CD4-positive, alpha-beta T cell treated with Interleukin-15 for 4 hours (primary cell): ENCODE results near the gene FKBP11.

Experiments used
- DNase-seq: peaks from one replicate; pipeline ENCODE4 v3.0.0-alpha.2; 2020; ENCODE audit warnings: low spot score

FKBP11 gene

DNA sequence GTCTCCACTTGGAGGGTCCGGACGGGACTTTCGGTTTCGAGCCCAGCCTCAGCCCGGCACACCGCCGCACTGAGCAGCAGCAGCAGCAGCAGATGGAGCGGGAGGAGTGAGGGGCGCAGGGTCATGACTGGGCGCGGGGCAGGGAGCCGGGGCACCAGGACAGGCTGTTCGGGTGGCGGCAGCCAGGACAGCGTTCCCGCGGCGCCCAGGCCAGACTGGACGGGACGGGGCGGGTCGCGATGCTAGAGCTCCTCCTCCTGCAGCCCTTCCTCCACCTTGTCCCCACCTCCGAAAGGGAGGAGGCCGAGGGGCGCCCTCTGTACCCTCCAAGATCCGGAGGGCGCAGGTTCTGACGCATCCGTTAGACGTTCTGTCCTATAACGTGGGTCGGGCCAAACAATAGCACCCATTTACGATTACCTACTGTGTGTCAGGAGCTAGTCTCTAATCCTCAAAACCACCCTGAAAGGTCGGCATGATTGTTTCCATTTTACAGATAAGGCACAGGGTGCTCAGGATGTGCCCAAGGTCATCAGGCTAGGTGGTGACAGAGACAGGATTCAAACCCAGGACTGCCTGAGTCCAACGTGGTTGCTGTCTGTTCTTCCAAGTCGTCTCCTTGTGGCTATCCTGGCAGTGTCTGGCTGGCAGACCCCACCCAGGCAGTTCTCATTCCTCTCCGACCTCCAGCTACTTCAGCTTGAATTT, at the start of gene FKBP11:
FKBP11 (minus strand) TSS at position 189 of the 708 bp plus-strand sequence; CDS start at position 125, 64 bp downstream.
- DNase-seq = peak; percentile 73

DNA sequence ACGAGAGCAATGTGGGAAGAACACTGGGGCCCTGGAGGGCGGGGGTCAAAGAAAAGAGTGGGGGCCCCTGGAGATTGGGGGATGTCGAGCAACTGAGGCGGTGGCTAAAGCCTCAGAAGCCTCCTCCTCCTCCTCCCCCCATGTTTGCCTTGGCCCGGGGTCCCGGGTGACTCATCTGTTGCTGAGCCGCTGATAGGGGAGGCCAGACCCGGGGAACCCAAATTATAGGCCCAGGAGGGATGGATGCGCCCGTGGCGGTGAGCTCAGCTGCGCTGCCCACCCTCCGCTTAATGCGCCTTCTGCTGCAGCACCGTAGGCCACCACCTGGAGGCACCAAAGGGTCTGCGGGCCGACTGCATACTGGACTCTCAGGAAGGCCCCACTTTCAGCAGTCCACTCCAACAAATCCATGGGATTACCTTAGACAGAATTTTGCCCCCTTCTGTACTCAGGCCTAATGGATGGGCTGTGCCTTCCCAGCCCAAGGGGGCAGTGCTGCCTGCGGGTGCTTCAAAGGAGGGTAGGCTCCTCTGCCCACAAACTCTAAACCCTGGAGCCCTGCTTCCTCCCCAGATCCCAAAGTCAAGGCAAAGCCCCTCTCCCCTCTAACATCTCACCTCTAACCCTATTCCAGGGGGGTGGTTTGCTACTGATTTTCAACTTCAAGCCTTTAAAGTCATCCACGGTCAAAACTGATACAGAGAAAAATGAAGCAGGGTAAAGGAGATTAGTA, 48.8 kb upstream of the FKBP11 start:
- DNase-seq = no peak

DNA sequence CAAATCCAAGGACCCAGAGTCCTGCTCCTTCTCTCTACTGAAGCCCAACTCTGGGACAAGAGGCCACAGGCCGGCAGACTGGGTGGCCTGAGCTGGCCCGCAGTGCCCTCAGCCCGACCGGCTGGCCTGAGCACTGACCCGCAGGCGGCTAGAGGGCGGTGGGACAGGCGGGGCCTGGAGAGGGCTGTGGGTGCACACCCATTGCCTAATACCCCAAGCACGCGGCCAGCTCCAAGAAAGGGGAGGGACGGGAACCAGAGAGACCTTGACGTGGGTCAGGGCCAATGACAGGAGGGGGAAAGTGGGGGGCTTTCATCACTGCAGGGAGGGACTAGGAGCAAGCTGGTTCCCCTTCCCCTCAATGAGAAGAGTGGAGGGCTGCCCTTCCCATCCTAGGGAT, 48.2 kb upstream of the FKBP11 start:
- DNase-seq = no peak

DNA sequence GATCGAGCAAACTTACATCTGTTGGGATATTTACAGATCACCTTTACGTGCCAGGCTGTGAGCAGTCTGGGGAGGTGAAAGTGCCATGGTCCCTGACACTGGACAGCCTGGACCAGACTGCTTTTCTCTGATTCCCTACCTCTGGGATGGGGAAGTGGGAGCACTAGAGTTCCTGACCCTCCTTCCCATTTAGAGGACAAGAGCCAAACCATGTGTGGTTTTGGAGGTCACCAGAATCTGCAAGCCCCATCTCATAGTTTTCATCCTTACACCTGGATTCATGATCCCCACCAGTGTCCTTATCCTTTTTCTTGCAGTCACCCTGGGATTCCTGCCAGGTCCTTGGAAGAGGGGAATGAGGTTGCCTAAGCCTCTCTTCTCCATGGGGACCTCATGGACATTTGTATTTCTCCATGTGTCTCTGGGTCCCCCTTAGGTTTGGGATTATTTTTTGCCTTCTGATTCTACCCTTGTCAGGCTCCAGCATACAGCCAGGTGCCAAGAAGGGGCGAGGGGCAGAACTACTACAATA, 47.7 kb upstream of the FKBP11 start:
- DNase-seq = no peak

DNA sequence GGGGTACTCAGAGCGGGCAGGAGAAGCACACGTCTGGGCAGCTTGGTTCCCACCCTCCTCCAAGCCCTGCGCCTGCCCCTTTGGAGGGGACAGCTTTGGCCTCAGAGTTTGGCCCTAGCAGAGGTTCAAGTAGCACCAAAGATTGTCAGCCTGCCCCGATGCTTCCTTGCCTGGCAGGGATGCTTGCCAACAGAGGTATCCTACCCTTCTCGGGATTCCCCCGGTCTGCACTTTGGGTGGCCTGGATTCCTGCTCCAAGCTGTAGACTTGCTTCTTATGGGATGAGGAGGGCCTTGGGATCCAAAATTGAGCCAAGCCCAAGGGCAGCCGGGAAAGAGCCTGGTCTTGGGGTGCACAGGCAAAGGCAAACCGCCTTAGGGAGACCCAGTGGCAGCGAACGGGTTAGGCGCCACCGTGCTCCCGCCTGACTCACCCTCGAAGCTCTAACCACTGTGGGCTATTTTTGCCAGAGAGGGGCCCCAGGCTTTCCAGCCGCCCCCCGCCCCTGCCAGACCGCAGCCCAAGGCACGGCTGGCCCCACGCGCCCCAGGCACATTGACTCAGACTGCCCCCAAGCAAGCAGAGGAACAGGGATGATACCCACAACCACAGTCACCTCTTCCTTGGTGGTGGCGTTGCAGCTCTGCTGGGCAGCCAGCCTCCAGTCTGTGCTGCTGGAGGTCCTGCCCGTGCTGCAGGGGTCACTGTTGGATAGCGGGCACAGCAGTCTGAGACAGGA, 47.1 kb upstream of the FKBP11 start:
- DNase-seq = no peak

DNA sequence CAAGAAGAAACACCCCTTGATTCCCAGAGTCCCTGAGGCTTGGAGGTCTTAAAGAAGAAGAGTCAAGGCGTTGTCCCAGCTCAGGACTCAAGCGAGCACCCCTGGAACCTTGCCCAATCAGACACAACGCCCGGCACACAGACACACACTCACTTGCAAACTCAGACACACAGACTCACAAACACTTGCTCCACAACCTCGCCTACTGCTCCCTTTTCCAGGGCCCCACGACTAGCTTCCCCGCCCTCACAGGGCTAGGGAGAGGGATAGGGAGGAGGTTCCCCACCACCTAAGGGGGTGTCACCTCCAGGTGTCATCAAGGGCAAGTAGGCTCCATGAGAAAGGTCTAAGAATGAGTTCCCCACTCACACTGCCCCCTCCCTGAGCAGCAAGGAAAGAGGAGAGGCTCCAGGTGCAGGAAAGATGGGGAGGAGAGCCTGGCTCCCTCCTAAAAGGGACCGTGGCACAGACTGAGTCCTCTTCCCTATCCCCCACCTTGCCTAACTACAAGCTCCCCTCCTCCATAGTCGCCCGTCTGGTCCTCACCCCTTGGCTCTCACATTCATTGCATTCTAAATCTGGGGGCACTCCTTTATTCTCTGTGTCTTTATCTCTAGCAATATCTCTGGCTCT, 45.5 kb upstream of the FKBP11 start:
- no peak for DNase-seq

DNA sequence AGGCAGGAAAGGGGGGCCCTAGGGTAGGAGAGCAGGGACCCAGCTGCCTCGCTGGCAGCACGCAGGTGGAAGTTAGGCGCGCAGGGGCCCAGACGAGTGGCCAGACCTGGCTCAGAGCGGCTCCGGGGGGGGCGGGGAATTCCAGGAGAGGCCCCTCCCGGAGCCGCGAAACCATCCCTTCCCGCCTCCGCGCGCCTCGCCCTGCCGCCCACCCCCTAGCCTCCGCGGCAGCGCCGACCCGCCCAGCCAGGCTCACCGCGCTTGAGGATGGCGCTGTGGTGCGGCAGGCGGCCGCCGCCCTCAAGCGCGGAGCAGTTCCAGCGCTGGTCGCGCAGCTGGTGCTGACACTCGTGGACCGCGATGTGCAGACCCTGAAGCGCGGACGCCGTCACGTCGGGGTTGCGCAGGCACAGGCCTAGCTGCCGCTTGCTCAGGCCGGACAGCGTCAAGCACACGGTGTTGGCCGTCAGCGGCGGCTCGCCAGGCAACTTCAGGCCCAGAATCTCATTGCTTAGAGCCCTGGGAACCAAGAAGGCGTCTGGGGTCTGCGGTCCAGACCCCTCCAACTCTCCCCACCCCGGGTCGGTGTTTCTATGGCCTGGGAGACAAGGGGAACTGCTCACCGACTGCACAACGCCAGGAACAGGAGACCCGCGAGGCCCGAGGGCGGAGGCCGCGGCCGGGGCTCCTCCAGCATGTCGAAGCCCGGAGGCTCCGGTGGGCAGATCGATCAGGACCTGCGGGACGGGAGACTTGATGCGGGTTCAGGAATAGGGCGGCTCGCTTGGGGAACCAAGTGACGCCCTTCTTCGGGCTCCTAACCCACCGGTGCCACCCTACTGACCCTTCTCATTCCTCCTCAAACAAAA, 44.8 kb upstream of the FKBP11 start:
- peak; percentile 28 for DNase-seq

DNA sequence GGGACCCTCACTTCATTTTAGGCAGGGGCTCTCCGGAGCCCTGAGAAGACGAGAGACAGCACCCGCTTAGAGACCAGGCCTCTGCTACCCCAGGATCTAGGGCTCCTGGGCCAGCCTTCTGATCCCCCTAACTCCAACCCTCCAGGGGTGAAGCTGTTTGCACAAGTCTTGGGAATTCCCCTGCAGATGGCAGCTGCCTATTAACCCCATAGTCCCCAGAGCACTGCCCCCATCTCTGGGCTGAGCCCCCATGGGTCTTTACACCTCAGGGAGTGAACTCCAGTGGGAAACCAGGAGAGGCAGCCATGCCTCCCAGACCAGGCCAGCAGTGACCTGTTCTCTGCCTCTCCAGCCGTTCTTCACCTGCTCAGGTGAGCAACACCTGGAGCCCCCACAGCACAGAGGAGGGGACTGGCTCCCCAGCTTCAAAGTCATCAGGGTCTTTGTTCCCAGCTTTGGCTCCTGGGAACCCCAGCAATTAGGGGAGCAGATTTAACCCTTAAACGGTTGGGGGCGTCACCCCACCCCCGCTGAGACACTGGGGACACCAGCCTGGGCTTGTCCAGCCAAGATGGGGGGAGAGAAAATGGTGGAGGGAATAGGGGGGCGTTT, 44.0 kb upstream of the FKBP11 start:
- no peak for DNase-seq

DNA sequence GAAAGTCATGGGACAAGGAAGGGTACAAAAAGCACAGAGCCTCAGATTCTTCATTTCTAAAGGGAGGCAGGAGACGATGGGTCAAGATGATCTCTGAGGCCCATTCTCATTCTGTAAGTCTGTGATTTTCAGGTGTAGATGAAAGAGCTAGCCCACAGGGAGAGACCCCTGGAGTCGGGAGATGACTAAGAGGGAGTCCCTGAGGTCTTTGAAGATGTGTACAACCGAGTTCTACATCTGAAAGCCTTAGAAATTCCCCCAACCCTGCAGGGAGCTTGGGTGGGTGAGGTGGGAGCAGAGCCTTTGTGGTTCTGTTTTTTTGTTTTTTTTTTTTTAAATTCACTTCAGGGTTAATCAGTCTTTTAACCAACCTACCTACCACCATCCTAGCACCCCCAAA, 43.2 kb upstream of the FKBP11 start:
- no peak for DNase-seq

DNA sequence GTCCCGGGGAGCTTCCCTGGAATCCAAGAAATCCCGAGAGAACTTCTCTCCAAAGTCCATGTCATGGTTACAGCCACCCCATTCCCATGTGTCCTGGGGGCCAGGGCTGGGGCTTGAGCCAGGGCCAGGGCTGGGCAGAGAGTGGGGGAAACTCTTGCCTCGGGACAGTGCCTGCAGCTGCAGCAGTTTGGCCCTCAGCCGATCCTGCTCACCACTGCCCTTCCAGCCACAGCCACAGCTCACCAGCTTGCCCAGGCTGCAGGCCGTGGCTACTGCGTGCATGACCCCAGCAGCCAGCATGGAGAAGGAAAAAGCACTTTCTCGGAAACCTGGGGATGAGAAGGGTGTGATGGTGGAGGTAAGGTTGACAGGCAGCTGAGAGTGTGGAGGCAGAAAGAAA, 42.7 kb upstream of the FKBP11 start:
- no peak for DNase-seq

DNA sequence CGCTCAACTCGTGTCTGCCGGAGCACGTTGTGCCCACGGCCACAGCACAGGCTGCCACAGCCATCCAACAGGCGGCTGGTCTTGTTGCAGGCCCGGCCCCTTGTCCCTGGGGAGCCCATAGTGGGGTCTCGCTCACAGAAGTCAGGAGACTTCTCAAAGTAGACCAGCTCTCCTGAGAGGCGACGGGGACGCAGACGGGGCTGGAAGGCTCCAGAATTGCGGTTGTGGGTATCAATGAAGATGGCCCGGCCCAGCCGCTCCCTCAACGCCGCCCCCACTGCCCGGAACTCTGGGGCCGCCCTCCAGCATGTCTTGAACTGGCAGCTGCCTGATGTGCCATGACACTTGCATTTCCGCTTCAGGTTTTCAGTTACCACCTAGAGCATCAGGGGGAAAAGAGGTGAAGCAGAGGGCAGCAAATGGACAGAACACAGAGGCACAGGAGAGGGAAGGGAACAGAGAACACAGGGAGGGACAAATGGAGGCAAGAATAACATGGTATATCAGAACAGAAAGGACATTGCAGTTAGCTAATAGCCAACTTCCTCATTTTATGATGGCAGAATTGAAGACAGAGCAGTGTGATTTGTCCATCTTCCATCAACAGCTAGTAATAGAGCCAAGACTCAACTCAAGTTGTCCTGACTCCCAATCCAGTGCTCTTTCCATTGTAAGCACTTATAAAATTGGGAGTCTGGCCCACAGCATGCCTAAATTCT, 41.0 kb upstream of the FKBP11 start:
- DNase-seq = no peak

DNA sequence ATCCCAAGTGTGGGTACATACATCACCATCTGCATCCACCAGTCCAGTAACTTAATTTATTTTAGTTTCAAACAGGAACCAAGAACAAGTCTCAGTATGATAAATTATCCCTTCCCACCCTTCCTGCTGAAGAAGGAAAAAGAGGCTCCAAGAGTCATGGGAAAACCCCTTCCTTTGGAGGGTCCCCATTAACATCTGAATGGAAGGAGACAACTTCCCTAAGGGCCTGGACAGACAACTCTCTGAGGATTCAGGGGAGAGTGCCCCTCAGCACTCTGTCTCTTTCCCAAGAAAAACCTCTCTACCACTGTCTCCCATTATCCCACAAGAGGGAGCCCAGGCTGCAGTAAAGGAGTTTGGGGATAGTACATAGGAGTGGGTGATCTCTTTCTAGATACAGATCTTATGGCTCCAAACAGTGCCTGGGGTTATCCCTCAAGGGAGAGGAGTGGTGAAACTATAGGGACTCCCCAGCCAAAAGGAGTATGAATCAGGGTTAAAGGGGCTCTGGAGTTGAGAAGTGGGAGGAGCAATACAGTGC, 40.1 kb upstream of the FKBP11 start:
- no peak for DNase-seq

DNA sequence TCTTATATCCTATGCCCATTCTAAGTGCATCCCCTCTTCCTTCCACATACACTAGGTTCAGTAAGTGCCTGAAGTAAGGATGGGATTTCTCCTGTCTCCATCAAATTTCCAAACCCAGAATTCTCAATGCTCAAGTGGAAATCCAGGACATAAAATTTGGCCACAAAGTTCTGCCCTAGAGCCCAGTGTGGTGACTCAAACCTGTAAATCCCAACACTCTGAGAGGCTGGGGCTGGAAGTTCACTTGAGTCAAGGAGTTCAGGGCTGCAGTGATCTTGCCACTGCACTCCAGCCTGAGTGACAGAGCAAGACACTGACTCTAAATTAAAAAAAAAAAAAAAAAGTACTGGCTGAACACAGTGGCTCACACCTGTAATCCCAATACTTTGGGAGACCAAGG, 36.5 kb upstream of the FKBP11 start:
- DNase-seq = no peak

DNA sequence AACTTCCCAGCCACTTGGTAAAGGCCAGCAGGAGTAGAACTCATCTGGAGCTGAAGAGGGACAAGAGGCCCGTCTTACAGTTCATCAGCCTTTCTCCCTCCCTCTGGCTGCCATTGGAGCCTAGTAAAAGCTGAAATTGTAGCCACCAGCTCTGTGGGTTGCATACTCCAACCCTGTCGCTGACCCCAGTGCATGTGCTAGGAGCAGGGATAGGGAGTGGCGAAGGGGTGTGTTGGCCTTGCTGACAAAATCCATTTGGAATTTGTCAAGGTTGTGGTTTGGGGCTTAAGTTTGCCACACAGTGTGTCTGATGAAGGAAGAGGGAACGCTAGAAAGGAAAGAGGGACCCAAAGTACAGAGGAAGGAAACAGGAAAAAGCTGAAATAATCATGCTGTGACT, 36.0 kb upstream of the FKBP11 start:
- DNase-seq = no peak

DNA sequence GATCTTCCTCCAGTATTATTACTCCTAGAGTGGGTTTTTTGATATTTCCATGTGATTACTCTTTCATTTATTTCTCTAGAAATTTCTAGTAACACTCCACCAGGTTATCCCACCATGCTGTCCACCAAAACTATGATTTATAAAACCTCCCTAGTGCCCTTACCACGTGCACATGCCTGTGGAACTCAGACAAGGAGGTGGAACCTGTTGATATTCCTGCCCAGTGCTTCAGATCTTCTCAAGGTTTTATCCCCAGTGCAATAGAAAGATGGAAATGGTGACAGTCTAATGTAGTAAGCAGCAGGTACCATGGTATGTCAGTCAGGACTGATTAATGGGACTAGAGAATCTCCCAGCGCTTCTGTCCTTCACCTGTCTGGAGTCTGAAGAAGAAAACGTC, 35.5 kb upstream of the FKBP11 start:
- no peak for DNase-seq

DNA sequence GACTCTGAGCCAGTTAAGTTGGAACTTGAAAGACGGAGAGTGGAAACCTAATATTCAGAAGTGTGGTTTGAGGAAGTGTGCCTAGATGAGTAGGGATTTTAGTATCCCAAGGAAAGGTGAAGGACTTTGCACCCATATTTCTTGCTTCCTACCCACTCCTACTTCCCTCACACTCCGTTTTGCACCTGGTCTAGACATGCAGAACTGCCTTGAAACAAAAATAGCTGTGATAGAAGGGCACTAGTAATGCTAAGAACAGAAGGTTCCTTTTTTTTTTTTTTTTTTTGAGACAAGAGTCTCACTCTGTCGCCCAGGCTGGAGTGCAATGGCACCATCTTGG, 32.7 kb upstream of the FKBP11 start:
- DNase-seq = no peak

DNA sequence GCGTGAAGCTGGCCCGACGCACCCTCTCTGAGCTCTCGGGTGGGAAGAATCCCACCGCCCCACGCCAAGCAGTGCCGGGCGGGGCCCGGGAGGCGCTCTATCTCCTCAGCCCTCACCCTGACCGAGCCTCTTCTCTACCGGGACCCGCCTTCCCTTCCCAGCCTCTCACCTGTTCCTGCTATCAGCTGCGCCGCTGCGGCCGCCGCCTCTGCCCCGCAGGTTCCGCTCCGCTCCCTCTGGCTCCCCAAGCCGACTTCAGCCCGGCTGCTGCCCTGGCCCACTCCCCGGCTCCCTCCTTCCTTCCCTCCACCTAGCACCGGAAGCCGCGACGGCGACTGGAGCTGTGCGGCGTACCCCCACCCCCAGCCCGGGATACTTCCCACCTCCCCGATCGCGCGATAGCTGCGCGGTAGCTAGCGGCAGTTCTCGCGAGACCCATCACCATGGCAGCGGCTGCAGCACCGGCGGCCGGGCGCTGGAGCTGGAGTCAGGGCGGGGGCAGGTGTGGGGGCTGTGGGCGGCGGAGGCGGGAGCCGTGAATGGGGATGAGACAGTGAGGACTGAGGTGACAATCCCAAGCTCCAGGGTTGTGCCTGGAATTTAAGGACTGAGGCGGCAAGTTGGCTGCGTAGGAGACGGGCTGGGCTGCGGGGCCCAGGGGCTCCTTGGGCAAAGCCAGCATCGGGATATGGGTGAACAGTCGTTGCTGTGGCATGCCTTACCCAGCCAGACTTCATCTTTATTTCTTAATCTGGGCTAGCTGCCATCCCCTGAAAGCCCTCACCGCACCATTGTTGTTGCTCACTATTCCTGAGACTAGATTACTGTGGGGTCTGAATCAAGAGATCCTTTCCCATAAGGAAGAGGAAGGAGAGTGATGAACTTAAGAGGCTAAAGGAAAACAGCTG, 32.1 kb upstream of the FKBP11 start, which contains the start of gene ARF3:
ARF3 (minus strand) TSS at position 347 of the 908 bp plus-strand sequence. CDS start 16,392 bp downstream, outside the sequence.
- peak; percentile 92 for DNase-seq

DNA sequence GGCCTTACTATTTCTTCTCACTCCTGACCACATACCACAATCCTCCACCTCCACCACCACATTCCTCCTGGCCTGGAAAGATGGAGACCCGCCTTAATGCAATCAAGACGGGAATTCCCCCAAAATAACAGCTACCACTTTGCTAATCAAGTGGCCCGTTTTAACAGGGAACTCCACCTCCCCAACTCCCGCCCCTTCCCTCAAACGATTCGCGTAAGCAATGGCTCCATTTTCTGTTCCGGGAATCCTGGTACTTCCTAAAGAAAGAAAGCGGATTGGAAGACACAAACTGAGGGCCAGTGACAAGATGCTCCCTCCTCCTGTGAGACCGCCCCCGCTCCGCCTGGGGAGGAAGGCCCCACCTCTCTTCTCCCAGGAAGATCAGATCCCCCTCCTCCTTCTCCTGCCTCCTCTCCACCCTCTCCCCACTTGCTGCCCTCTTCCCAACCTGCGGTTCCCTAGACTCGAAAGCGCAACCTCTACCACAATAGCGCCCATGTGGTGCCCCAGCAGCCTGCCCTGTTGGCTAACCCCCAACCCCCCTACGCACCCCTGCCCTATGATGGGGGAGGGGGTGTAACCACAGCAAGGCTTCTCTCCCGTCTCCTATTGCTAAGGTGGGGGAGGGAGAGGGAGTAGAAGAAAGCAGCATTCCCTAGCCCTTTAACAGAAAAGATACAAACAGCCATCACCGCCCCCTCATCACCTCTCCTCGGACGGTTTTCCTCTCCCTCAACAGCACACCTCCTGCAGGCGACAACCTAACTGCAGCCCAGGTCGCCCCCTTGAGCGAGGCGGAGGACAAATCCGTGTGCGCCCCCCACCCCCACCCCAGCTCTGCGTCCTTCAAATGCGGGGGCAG, 31.2 kb upstream of the FKBP11 start:
- no peak for DNase-seq
